Fibroblast of peridontal ligament (primary cell): Measurements from ENCODE around the gene CMTM5.

Source experiments
- DNase-seq: peaks from one replicate; pipeline ENCODE4 v3.0.0-alpha.2; 2010; ENCODE audit errors: extremely low read depth

CMTM5 gene

GRCh38 chr14:23358042-23358441, 18.8 kb upstream of the CMTM5 start:
- no peak for DNase-seq

- DNase-seq, result no peak
Observed at GRCh38 chr14:23358553-23359166, 18.2 kb upstream of the CMTM5 start.

- DNase-seq, result no peak
Observed at GRCh38 chr14:23359167-23359626, 17.6 kb upstream of the CMTM5 start.

- no peak for DNase-seq
Observed at GRCh38 chr14:23359722-23360447, 17.0 kb upstream of the CMTM5 start.

GRCh38 chr14:23360496-23360895, 16.4 kb upstream of the CMTM5 start:
- no peak for DNase-seq

GRCh38 chr14:23361320-23361719, 15.5 kb upstream of the CMTM5 start:
- peak; percentile 63 for DNase-seq

- DNase-seq, result no peak
Observed at GRCh38 chr14:23361763-23362162, 15.1 kb upstream of the CMTM5 start.

- peak; percentile 44 for DNase-seq
Observed at GRCh38 chr14:23362200-23362599, 14.6 kb upstream of the CMTM5 start.

GRCh38 chr14:23364164-23365035, 12.4 kb upstream of the CMTM5 start:
- peak; percentile 40 for DNase-seq

GRCh38 chr14:23365036-23365731, 11.7 kb upstream of the CMTM5 start, which contains the start of gene EFS:
TSS of gene EFS (minus strand) at chr14:23365172. CDS start at chr14:23365025, 147 bp downstream.
- DNase-seq, result peak; percentile 34

GRCh38 chr14:23365732-23366425, 11.0 kb upstream of the CMTM5 start:
- peak; percentile 43 for DNase-seq

GRCh38 chr14:23366426-23366921, 10.4 kb upstream of the CMTM5 start:
- peak; percentile 34 for DNase-seq

- DNase-seq, result no peak
Observed at GRCh38 chr14:23370221-23370620, 6.6 kb upstream of the CMTM5 start.

- DNase-seq, result no peak
Observed at GRCh38 chr14:23371865-23372264, 5.0 kb upstream of the CMTM5 start.

GRCh38 chr14:23372509-23372908, 4.3 kb upstream of the CMTM5 start, which contains the start of gene IL25:
TSS of gene IL25 (plus strand) at chr14:23372809.
- no peak for DNase-seq

- no peak for DNase-seq
Observed at GRCh38 chr14:23373041-23373440, 3.8 kb upstream of the CMTM5 start.

- DNase-seq, result no peak
Observed at GRCh38 chr14:23375527-23376251, 1.2 kb upstream of the CMTM5 start.

- no peak for DNase-seq
Observed at GRCh38 chr14:23377198-23377550, 328 bp downstream of the CMTM5 start.

GRCh38 chr14:23377573-23378563, 1.0 kb downstream of the CMTM5 start:
- DNase-seq, result no peak
